ENCODE results near the gene SLC25A40. TPM values are rescaled to one million over a fixed set of nuclear protein-coding genes. Genes with fewer than 3 reads are reported as not detected.

SLC25A40 gene
- total RNA-seq, 4 donors from 2014 or later: 17.0 to 31.7 (median 24.9) TPM

DNA sequence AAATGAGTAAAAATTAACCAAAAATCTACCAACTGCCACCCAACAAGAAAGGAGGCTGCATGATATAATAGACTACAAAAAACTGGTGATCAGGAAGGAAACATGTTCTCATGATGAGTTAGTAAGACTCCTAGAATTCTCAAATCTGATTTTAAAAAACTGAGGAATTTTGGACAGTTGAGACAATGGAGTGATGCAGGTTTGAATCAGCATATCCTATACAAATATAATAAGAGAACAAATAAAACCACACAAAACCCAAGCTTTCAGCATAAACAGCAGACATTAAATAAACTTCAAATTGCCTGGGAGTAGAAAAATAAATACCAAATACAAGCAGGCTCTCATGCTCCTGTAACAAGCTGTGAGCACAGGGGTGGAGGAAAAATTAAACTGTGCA, 57.8 kb downstream of the SLC25A40 start:
- Histone ChIP-seq H3K36me3 (no peaks in the 10 kb centered on the region), H3K27me3 (no peaks in the 10 kb centered on the region), H3K4me3 (replicated peaks in 1 of 3) (no peak overlapping the region), H3K27ac (no peak overlapping the region), H3K4me1 (no peaks in the 10 kb centered on the region), H3K9me3 (no peaks in the 10 kb centered on the region)
- TF ChIP-seq POLR2A (IDR thresholded peaks at IDR 0.05): no peak
- TF ChIP-seq, protein P1, sequence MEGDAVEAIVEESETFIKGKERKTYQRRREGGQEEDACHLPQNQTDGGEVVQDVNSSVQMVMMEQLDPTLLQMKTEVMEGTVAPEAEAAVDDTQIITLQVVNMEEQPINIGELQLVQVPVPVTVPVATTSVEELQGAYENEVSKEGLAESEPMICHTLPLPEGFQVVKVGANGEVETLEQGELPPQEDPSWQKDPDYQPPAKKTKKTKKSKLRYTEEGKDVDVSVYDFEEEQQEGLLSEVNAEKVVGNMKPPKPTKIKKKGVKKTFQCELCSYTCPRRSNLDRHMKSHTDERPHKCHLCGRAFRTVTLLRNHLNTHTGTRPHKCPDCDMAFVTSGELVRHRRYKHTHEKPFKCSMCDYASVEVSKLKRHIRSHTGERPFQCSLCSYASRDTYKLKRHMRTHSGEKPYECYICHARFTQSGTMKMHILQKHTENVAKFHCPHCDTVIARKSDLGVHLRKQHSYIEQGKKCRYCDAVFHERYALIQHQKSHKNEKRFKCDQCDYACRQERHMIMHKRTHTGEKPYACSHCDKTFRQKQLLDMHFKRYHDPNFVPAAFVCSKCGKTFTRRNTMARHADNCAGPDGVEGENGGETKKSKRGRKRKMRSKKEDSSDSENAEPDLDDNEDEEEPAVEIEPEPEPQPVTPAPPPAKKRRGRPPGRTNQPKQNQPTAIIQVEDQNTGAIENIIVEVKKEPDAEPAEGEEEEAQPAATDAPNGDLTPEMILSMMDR (IDR thresholded peaks at IDR 0.05): no peak
- no peak for DNase-seq
- intact Hi-C loops (cut with DNase I): no loop called here

DNA sequence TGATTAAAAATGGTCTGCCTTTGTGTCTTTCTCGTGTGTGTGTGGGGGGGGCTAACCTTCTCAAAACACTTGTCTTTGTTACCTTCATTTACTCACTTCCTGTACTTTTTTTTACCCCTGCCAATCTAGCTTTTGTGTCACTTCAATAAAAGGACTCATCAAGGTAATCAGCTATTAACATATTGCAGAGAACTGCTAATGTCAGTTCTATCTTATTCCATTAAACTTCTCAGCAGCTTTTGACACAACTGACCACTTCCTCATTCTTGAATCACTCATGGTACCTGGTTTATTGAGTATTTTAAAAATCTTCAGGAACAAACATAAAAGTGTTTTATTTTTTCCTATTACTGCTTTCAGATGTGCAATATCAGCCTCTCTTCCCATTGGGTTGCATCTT, 59.8 kb downstream of the SLC25A40 start:
- Histone ChIP-seq H3K4me3 (replicated peaks in 1 of 3) (no peak overlapping the region), H3K27me3 (no peaks in the 10 kb centered on the region), H3K27ac (no peak overlapping the region), H3K36me3 (no peaks in the 10 kb centered on the region), H3K4me1 (no peaks in the 10 kb centered on the region), H3K9me3 (no peaks in the 10 kb centered on the region)
- intact Hi-C loops (cut with DNase I): no loop called here
- 60 to 82% methylated on average over 1 of the region's 1 CpG for WGBS, 2 donors
- TF ChIP-seq, protein P1 (IDR thresholded peaks at IDR 0.05): no peak
- TF ChIP-seq POLR2A (IDR thresholded peaks at IDR 0.05): no peak
- DNase-seq: no peak

DNA sequence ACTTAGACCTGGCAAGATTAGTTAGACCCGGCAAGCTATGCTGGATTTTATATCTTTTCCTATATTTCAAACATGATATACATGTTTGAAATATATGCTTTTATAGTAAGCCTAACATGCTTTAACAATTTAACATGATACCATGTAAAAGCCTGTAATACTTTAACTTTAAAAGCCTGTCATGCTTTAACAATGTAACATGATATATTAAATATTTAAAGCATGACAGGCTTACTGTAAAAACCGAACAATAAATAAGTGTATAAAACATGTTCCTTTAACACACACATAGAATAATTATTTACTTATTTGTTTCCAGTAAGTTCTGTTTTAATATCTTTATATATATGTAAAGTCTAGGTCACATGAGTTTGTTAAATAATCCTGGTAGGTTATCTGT, 65.4 kb downstream of the SLC25A40 start:
- intact Hi-C loops (cut with DNase I): no loop called here
- TF ChIP-seq POLR2A (IDR thresholded peaks at IDR 0.05): no peak
- TF ChIP-seq, protein P1 (IDR thresholded peaks at IDR 0.05): no peak
- H3K4me3 ChIP-seq (replicated peaks in 1 of 3): no peak overlapping the region
- no peaks in the 10 kb centered on the region for H3K4me1 ChIP-seq
- no peaks in the 10 kb centered on the region for H3K27me3 ChIP-seq
- H3K36me3 ChIP-seq: no peaks in the 10 kb centered on the region
- no peak overlapping the region for H3K27ac ChIP-seq
- H3K9me3 ChIP-seq: no peaks in the 10 kb centered on the region
- 88 to 90% methylated on average over 2 of the region's 2 CpGs for WGBS, 2 donors
- DNase-seq: no peak

DNA sequence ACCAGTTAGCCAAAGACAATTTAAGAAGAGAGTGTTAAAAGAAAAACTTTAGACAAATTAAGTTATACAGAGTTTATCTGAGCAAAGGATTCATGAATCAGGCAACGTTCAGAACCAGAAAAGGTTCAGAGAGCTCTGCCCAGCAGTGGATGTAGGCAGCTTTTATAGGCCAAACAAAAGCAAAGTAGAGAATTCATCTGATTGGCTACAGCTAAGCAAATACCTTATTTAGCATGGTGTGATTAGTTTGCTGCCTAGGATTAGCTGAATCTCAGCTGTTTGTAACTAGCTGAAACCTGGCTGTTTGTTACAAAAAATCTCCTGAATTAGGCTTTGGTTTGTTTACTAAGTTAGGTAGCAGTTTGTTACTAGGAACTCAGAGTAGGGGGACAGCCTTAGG, 66.0 kb downstream of the SLC25A40 start:
- no peaks in the 10 kb centered on the region for H3K9me3 ChIP-seq
- 22 to 28% methylated on average over 1 of the region's 1 CpG for WGBS, 2 donors
- H3K27ac ChIP-seq: no peak overlapping the region
- H3K4me1 ChIP-seq: no peaks in the 10 kb centered on the region
- H3K36me3 ChIP-seq: no peaks in the 10 kb centered on the region
- no peaks in the 10 kb centered on the region for H3K27me3 ChIP-seq
- no peak overlapping the region for H3K4me3 ChIP-seq (replicated peaks in 1 of 3)
- TF ChIP-seq, protein P1 (IDR thresholded peaks at IDR 0.05): no peak
- TF ChIP-seq POLR2A (IDR thresholded peaks at IDR 0.05): no peak
- intact Hi-C loops (cut with DNase I): no loop called here
- DNase-seq: no peak

DNA sequence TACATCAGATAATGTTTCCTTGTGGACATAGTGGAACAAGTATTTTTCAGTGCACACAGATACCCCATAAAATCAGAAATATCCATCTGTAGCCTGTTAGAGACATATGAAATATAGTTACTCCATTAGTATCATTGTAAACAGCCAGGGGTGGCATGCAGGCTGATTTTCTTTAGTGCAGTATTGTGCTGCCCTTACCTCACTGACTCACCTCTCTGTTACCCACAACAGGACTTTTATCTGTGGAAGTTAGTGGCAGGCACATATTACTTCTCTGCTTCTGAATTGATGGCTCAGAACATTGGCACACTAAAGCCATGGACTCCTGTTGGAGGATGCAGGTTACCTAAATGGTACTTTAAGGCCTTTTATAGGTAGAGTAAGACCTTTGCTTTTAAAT, 70.0 kb downstream of the SLC25A40 start:
- TF ChIP-seq, protein P1 (IDR thresholded peaks at IDR 0.05): no peak
- no peak for TF ChIP-seq POLR2A (IDR thresholded peaks at IDR 0.05)
- no peaks in the 10 kb centered on the region for H3K36me3 ChIP-seq
- H3K4me1 ChIP-seq: no peaks in the 10 kb centered on the region
- H3K4me3 ChIP-seq (replicated peaks in 1 of 3): no peak overlapping the region
- intact Hi-C loops (cut with DNase I): no loop called here
- H3K9me3 ChIP-seq: no peaks in the 10 kb centered on the region
- no peaks in the 10 kb centered on the region for H3K27me3 ChIP-seq
- H3K27ac ChIP-seq: no peak overlapping the region
- no peak for DNase-seq

Measured in thyroid gland (tissue), 4 donors.